Cardiac muscle cell (in vitro differentiated cells and primary cell): ENCODE results near the gene UBR1. TPM values are rescaled to one million over a fixed set of nuclear protein-coding genes. Genes with fewer than 3 reads are reported as not detected.
"Not testable (repeated sequence)": the region's sequence is repeated elsewhere in the genome, so short reads cannot be mapped to it uniquely, and the experiment has no call there.

Experiments
- DNase-seq, 2 donors: peaks; one replicate each; pipeline versions ENCODE4 v3.0.0 to v3.0.0-alpha.2; 2010 to 2017; ENCODE audit warnings: low read depth in 1 of 2, low spot score in 1 of 2
- H3K27ac ChIP-seq: fragments of 200-600 bp; sonication (generic); 2 replicates; pipeline ENCODE4 v1.5.1; 2016
- H3K27me3 ChIP-seq: fragments of 200-600 bp; sonication (generic); 2 replicates; pipeline ENCODE4 v1.6.0; 2016; ENCODE audit warnings: control low read depth
- H3K36me3 ChIP-seq: fragments of 200-600 bp; sonication (generic); 2 replicates; pipeline ENCODE4 v1.5.1; 2016; ENCODE audit warnings: control low read depth
- H3K4me1 ChIP-seq: fragments of 200-600 bp; sonication (generic); 2 replicates; pipeline ENCODE4 v1.8.1; 2017; ENCODE audit warnings: low read depth, mild to moderate bottlenecking, mixed run types
- H3K4me3 ChIP-seq: fragments of 200-600 bp; sonication (generic); 2 replicates; pipeline ENCODE4 v1.5.1; 2016; ENCODE audit warnings: mild to moderate bottlenecking
- H3K9me3 ChIP-seq: fragments of 200-600 bp; sonication (generic); 2 replicates; pipeline ENCODE4 v1.5.1; 2017; ENCODE audit warnings: low read depth, mild to moderate bottlenecking, control low read depth
- CTCF ChIP-seq: IDR thresholded peaks from 2 replicates; pipeline ENCODE4 v1.5.1; 2012; ENCODE audit warnings: low read depth, mild to moderate bottlenecking, low read length
- polyA plus RNA-seq: library from polyadenylated mRNA; unstranded; fragments of >200 nt; fragmentation: Nextera tagmentation; extraction: Ambion mirVana; gene quantifications from 2 replicates; pipeline ENCODE4 v1.2.1, GENCODE V29; 2016
- total RNA-seq: library from RNA; depleted of rRNA; stranded (reverse); fragments of >200 nt; gene quantifications from 2 replicates; pipeline ENCODE4 v1.2.3, GENCODE V29; 2016

UBR1 gene
- total and polyA plus RNA-seq, 2 experiments from 2014 or later = 15.1 to 20.6 TPM

GRCh38 chr15:42996871-42997270, 109.0 kb downstream of the UBR1 start:
- peaks cover 8% of the 10 kb centered on the region for H3K36me3 ChIP-seq

DNA sequence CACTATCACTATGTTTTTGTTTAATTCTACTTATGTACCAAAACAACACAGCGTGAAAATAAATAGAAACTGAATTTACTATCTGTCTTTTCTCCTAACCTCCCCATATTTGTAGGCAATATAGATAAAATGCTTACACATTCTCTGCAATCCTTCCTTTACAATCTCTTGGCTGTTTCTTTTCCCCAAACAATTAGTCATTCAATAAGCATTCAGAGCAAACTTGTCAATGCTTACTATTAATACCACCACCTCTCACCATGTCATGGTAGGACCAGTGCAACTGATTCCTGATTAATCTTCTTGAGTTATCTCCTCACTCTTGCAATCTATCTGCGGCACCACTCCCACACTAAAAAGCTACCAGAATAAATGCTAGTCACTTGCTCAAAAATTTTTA, 111.3 kb downstream of the UBR1 start:
- Histone ChIP-seq H3K36me3 (peaks cover 9% of the 10 kb centered on the region), H3K4me1 (peaks cover 8% of the 10 kb centered on the region), H3K4me3 (no peak overlapping the region), H3K9me3 (no peaks in the 10 kb centered on the region), H3K27me3 (no peaks in the 10 kb centered on the region), H3K27ac (no peak overlapping the region)
- TF ChIP-seq CTCF = no peak
- peak in 1 of 2 donors; percentile 60 for DNase-seq

More at GRCh38 chr15:42996871-42997270, 109.0 kb downstream of the UBR1 start:
- no peak overlapping the region for H3K4me3 ChIP-seq
- no peak for TF ChIP-seq CTCF
- no peak overlapping the region for H3K27ac ChIP-seq
- DNase-seq = no peak
- H3K27me3 ChIP-seq = no peaks in the 10 kb centered on the region
- peaks cover 8% of the 10 kb centered on the region for H3K4me1 ChIP-seq
- H3K9me3 ChIP-seq = no peaks in the 10 kb centered on the region

DNA sequence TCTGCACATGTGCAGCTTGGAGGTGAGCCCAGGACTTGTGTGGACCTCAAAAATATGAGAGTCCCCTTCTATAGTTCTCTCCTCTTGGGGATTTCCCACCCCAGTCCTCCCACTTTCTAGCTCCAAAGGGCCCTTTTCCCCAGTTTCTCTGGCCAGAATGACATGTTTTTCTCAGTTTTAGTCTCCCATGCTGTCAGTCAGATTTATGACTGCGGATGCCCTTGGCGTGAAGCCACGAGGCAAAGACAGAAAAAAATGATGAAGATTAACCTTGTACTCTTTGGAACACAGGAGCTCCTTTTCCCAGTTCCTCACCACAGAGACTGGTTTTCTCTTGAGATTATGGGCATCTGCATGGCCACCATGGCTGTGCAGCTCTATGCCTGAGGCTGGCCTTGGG, 113.2 kb downstream of the UBR1 start:
- Histone ChIP-seq H3K27me3 (no peaks in the 10 kb centered on the region), H3K4me1 (peaks cover 3% of the 10 kb centered on the region), H3K36me3 (peaks cover 20% of the 10 kb centered on the region), H3K4me3 (no peak overlapping the region), H3K27ac (no peak overlapping the region), H3K9me3 (no peaks in the 10 kb centered on the region)
- peak in 1 of 2 donors; percentile 20 for DNase-seq
- TF ChIP-seq CTCF = no peak

DNA sequence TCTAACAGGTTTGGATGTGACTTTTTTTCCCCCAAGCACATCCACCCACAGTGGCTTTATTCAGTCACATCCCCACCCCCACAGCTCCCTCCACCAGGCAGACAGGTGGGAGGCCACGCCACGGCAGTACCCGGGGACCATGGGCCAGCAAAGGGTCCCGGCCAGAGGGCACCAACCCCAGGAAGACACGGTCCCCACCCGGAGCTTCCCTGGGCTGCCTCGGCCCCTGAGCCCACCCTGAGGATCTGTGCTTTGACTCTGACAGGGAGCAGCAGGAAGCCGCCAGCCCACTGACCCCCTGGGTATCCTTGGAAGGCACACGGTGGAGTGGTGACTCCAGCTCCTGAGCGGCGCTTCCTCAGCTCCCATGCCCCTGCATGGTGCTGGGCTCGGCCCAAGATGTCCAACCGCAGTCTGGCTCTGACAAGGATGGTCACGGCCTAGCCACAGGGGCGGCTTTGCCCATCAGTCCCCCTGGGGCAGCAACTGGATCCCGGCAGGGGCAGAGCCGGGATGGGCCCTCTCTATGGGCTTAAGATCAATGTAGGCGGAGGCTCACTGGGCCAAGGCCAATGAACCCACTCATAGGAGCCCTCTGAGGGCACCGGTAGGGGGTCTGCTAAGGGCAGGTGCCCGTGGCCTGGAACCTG, 119.0 kb downstream of the UBR1 start:
- Histone ChIP-seq H3K27me3 (no peaks in the 10 kb centered on the region), H3K4me1 (no peaks in the 10 kb centered on the region), H3K4me3 (no peak overlapping the region), H3K9me3 (no peaks in the 10 kb centered on the region), H3K36me3 (peaks cover 47% of the 10 kb centered on the region), H3K27ac (peak overlapping the region; percentile 29)
- no peak for DNase-seq
- no peak for TF ChIP-seq CTCF

- Histone ChIP-seq H3K36me3 (peaks cover 55% of the 10 kb centered on the region), H3K27me3 (no peaks in the 10 kb centered on the region)
These were observed 121.3 kb downstream of the UBR1 start for GRCh38 chr15:42984493-42985034.

DNA sequence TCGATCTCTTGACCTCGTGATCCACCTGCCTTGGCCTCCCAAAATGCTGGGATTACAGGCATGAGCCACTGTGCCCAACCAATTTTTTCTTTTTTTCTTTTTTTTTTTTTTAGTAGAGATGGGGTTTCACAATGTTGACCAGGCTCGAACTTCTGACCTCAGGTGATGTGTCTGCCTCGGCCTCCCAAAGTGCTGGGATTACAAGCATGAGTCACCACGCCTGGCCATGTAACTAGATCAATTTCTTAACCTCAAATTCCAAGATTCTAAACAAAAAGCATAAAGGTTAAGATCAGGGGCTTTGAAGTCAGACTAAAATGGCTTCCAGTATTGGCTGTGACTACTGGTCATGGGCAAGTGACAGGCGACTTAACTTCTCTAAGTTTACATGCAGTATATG, 126.7 kb downstream of the UBR1 start:
- not testable (repeated sequence) for H3K27me3 ChIP-seq, H3K4me1 ChIP-seq, DNase-seq, H3K9me3 ChIP-seq, H3K27ac ChIP-seq, H3K4me3 ChIP-seq
- H3K36me3 ChIP-seq = peaks cover 71% of the 10 kb centered on the region

More at GRCh38 chr15:42984493-42985034, 121.3 kb downstream of the UBR1 start:
- no peaks in the 10 kb centered on the region for H3K4me1 ChIP-seq
- no peak for DNase-seq
- H3K27ac ChIP-seq = no peak overlapping the region
- H3K9me3 ChIP-seq = no peaks in the 10 kb centered on the region
- TF ChIP-seq CTCF = no peak
- H3K4me3 ChIP-seq = no peak overlapping the region
